Skeletal muscle satellite cell (primary cell): ENCODE results near the gene KPTN.

Experiments
- H3K27me3 ChIP-seq: 2 replicates; pipeline ENCODE4 v1.7.0; 2013; ENCODE audit warnings: low read length; ENCODE audit not compliant: control insufficient read depth, insufficient read depth
- H3K36me3 ChIP-seq: 2 replicates; pipeline ENCODE4 v1.7.0; 2013; ENCODE audit warnings: mild to moderate bottlenecking, control low read depth, low read length; ENCODE audit not compliant: insufficient read depth
- H3K4me1 ChIP-seq: 2 replicates; pipeline ENCODE4 v1.7.0; 2013; ENCODE audit warnings: low read length; ENCODE audit not compliant: control insufficient read depth, insufficient read depth
- H3K4me2 ChIP-seq: 2 replicates; pipeline ENCODE4 v1.7.0; 2013; ENCODE audit warnings: mild to moderate bottlenecking, low read length
- H3K4me3 ChIP-seq: 2 replicates; pipeline ENCODE4 v1.7.0; 2013; ENCODE audit warnings: low read length
- H3K9ac ChIP-seq: 2 replicates; pipeline ENCODE4 v1.7.0; 2013; ENCODE audit warnings: mild to moderate bottlenecking, low read depth, low read length, moderate library complexity
- H3K9me3 ChIP-seq: replicated peaks from 2 replicates; pipeline ENCODE4 v1.7.0; 2013; ENCODE audit warnings: mild to moderate bottlenecking, control low read depth, low read length

The KPTN gene

GRCh38 chr19:47507924-47508553, 24.0 kb upstream of the KPTN start:
- Histone ChIP-seq H3K9me3 (no peaks in the 10 kb centered on the region), H3K4me2 (no peak overlapping the region), H3K4me1 (peaks cover 64% of the 10 kb centered on the region), H3K27me3 (no peaks in the 10 kb centered on the region), H3K4me3 (no peak overlapping the region), H3K9ac (no peak overlapping the region), H3K36me3 (peaks cover 40% of the 10 kb centered on the region)

GRCh38 chr19:47507012-47507411, 23.0 kb upstream of the KPTN start:
- Histone ChIP-seq H3K9ac (peak overlapping the region; percentile 48), H3K4me3 (no peak overlapping the region), H3K9me3 (no peaks in the 10 kb centered on the region), H3K27me3 (no peaks in the 10 kb centered on the region), H3K36me3 (peaks cover 47% of the 10 kb centered on the region), H3K4me1 (peaks cover 53% of the 10 kb centered on the region), H3K4me2 (peak overlapping the region; percentile 30)

- peak overlapping the region; percentile 30 for H3K4me2 ChIP-seq
- H3K4me1 ChIP-seq = peaks cover 52% of the 10 kb centered on the region
- peak overlapping the region; percentile 42 for H3K9ac ChIP-seq
- H3K9me3 ChIP-seq = no peaks in the 10 kb centered on the region
- no peaks in the 10 kb centered on the region for H3K27me3 ChIP-seq
- H3K4me3 ChIP-seq = no peak overlapping the region
- H3K36me3 ChIP-seq = peaks cover 47% of the 10 kb centered on the region
Measured at GRCh38 chr19:47506459-47506858, 22.4 kb upstream of the KPTN start.

- Histone ChIP-seq H3K4me3 (no peak overlapping the region), H3K9me3 (no peaks in the 10 kb centered on the region), H3K9ac (no peak overlapping the region), H3K36me3 (peaks cover 55% of the 10 kb centered on the region), H3K4me2 (no peak overlapping the region), H3K27me3 (no peaks in the 10 kb centered on the region), H3K4me1 (peaks cover 48% of the 10 kb centered on the region)
Measured at GRCh38 chr19:47505506-47505905, 21.5 kb upstream of the KPTN start.

- Histone ChIP-seq H3K9me3 (no peaks in the 10 kb centered on the region), H3K9ac (no peak overlapping the region), H3K36me3 (peaks cover 69% of the 10 kb centered on the region), H3K4me3 (no peak overlapping the region), H3K4me1 (peaks cover 42% of the 10 kb centered on the region), H3K27me3 (no peaks in the 10 kb centered on the region), H3K4me2 (no peak overlapping the region)
Measured at GRCh38 chr19:47503826-47504150, 19.8 kb upstream of the KPTN start.

- Histone ChIP-seq H3K9me3 (no peaks in the 10 kb centered on the region), H3K4me1 (peaks cover 40% of the 10 kb centered on the region), H3K27me3 (no peaks in the 10 kb centered on the region), H3K36me3 (peaks cover 73% of the 10 kb centered on the region), H3K4me3 (no peak overlapping the region), H3K9ac (no peak overlapping the region), H3K4me2 (no peak overlapping the region)
Measured at GRCh38 chr19:47503130-47503825, 19.3 kb upstream of the KPTN start.

- Histone ChIP-seq H3K9ac (no peak overlapping the region), H3K36me3 (peaks cover 85% of the 10 kb centered on the region), H3K4me1 (peaks cover 21% of the 10 kb centered on the region), H3K9me3 (no peaks in the 10 kb centered on the region), H3K27me3 (no peaks in the 10 kb centered on the region), H3K4me3 (no peak overlapping the region), H3K4me2 (no peak overlapping the region)
Measured at GRCh38 chr19:47499863-47500830, 16.1 kb upstream of the KPTN start.

GRCh38 chr19:47499371-47499770, 15.4 kb upstream of the KPTN start:
- Histone ChIP-seq H3K36me3 (peaks cover 77% of the 10 kb centered on the region), H3K9me3 (no peaks in the 10 kb centered on the region), H3K4me2 (no peak overlapping the region), H3K27me3 (no peaks in the 10 kb centered on the region), H3K4me1 (peaks cover 21% of the 10 kb centered on the region), H3K4me3 (no peak overlapping the region), H3K9ac (no peak overlapping the region)

- Histone ChIP-seq H3K9me3 (no peaks in the 10 kb centered on the region), H3K4me3 (no peak overlapping the region), H3K4me2 (no peak overlapping the region), H3K27me3 (no peaks in the 10 kb centered on the region), H3K36me3 (peaks cover 70% of the 10 kb centered on the region), H3K9ac (no peak overlapping the region), H3K4me1 (peaks cover 21% of the 10 kb centered on the region)
Measured at GRCh38 chr19:47498561-47498960, 14.5 kb upstream of the KPTN start.

GRCh38 chr19:47497821-47498520, 14.0 kb upstream of the KPTN start:
- Histone ChIP-seq H3K27me3 (no peaks in the 10 kb centered on the region), H3K9me3 (no peaks in the 10 kb centered on the region), H3K4me3 (no peak overlapping the region), H3K4me2 (no peak overlapping the region), H3K36me3 (peaks cover 69% of the 10 kb centered on the region), H3K4me1 (peaks cover 21% of the 10 kb centered on the region), H3K9ac (no peak overlapping the region)
